Measurements from ENCODE around the gene CANT1.
"Not testable (repeated sequence)": the region's sequence is repeated elsewhere in the genome, so short reads cannot be mapped to it uniquely, and the experiment has no call there.

DNA sequence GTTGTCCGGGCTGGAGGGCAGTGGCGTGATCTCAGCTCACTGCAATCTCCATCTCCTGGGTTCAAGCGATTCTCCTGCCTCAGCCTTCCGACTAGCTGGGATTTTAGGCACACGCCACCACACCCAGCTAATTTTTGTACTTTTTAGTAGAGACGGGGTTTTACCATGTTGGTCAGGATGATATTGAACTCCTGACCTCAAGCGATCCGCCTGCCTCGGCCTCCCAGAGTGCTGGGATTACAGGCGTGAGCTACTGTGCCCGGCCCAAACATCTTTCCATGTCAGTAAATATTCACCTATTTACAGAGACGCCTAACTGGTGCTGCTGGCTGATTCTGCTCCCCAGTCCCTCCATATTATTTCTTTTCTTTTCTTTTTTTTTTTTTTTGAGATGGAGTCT lies 21.1 kb upstream of the CANT1 start:
- TF ChIP-seq ZNF563 (CRISPR knock-in tag; IDR thresholded peaks at IDR 0.05); NR2C2 (CRISPR knock-in tag; IDR thresholded peaks at IDR 0.05; ENCODE audit: borderline replicate concordance); ZNF766 (CRISPR knock-in tag; IDR thresholded peaks at IDR 0.05; ENCODE audit: borderline replicate concordance); ZBTB38 (CRISPR knock-in tag; IDR thresholded peaks at IDR 0.05); ZFP41 (CRISPR knock-in tag; IDR thresholded peaks at IDR 0.05; ENCODE audit: borderline replicate concordance); RAD21 (CRISPR knock-in tag; IDR thresholded peaks at IDR 0.05); ATM (IDR thresholded peaks at IDR 0.05; ENCODE audit: borderline replicate concordance); ATF2 (CRISPR knock-in tag; IDR thresholded peaks at IDR 0.05); EZH2 (conservative IDR thresholded peaks at IDR 0.05; ENCODE audit: low read depth, low read length); BRF2 (CRISPR knock-in tag; IDR thresholded peaks at IDR 0.05); BCL3 (CRISPR knock-in tag; IDR thresholded peaks at IDR 0.05); SRY (CRISPR knock-in tag; IDR thresholded peaks at IDR 0.05); NONO (IDR thresholded peaks at IDR 0.05); NONO (CRISPR knock-in tag; conservative IDR thresholded peaks at IDR 0.05): not testable (repeated sequence)
- TF ChIP-seq, protein P1, sequence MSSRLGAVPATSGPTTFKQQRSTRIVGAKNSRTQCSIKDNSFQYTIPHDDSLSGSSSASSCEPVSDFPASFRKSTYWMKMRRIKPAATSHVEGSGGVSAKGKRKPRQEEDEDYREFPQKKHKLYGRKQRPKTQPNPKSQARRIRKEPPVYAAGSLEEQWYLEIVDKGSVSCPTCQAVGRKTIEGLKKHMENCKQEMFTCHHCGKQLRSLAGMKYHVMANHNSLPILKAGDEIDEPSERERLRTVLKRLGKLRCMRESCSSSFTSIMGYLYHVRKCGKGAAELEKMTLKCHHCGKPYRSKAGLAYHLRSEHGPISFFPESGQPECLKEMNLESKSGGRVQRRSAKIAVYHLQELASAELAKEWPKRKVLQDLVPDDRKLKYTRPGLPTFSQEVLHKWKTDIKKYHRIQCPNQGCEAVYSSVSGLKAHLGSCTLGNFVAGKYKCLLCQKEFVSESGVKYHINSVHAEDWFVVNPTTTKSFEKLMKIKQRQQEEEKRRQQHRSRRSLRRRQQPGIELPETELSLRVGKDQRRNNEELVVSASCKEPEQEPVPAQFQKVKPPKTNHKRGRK (CRISPR knock-in tag; IDR thresholded peaks at IDR 0.05) = not testable (repeated sequence)
